Measurements from ENCODE around the gene PSMD8. TPM values are rescaled to one million over a fixed set of nuclear protein-coding genes. Genes with fewer than 3 reads are reported as not detected.
"Not testable (repeated sequence)": the region's sequence is repeated elsewhere in the genome, so short reads cannot be mapped to it uniquely, and the experiment has no call there.

The PSMD8 gene
- total and polyA plus RNA-seq, 2 donors (not counting 3 experiments of a cell fraction or from before 2014, with no cell fraction given) = 203 to 543 TPM

DNA sequence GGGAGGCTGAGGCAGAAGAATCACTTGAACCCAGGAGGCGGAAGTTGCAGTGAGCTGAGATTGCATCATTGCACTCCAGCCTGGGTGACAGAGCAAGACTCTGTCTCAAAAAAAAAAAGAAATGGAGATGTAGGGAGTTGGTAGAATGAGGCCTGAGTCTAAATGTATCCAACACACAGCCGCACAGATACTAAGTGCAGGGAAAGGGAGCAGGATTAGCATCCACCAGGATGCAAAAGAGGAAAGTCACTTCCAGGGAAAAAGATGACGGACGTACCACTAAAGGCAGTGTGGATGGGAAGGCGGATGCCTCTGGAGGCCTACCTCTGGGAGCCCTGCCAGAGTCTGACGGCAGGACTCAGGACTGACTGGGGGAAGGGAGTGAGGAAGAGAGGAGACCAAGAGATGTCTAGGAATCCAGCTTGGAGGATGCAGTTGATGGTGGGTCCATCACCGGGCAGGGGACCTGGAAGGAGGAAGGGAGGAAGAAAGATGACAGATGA is 35.3 kb downstream of the PSMD8 start:
- DNase-seq (ENCODE audit: low read depth, low spot score) (no peak), FAIRE-seq (no peak)
- Histone ChIP-seq H3K9me3 (replicated peaks; ENCODE audit: control insufficient read depth, insufficient read depth, low read length) (no peaks in the 10 kb centered on the region), H3K4me3 (replicated peaks in 1 of 3; ENCODE audit: insufficient read depth in 1 of 3, low read depth in 1 of 3, low read length in 3 of 3) (no peak overlapping the region), H3K36me3 (ENCODE audit: control insufficient read depth in 2 of 2, extremely low read depth in 1 of 2, insufficient read depth in 2 of 2, low read length in 2 of 2) (no peaks in the 10 kb centered on the region), H3K4me2 (ENCODE audit: insufficient read depth, low read length) (no peak overlapping the region), H2AFZ (ENCODE audit: low read depth, low read length) (no peak overlapping the region), H3K9me1 (replicated peaks; ENCODE audit: control insufficient read depth, extremely low read depth, insufficient read depth, low read length) (no peaks in the 10 kb centered on the region), H3K27me3 (ENCODE audit: control insufficient read depth in 2 of 2, insufficient read depth in 2 of 2, low read length in 2 of 2) (no peaks in the 10 kb centered on the region), H3K9ac (replicated peaks; ENCODE audit: extremely low read depth, insufficient read depth, low read length) (no peak overlapping the region), H3K79me2 (ENCODE audit: control insufficient read depth, insufficient read depth, low read length) (no peaks in the 10 kb centered on the region), H3K4me1 (ENCODE audit: control insufficient read depth, extremely low read depth, insufficient read depth, low read length) (no peaks in the 10 kb centered on the region), H4K20me1 (replicated peaks; ENCODE audit: control insufficient read depth, extremely low read depth, insufficient read depth, low read length) (no peaks in the 10 kb centered on the region), H3K27ac (ENCODE audit: insufficient read depth, low read depth, low read length) (no peak overlapping the region)
- TF ChIP-seq FOS (IDR thresholded peaks at IDR 0.05; ENCODE audit: borderline replicate concordance, insufficient read depth, low read length) = no peak
- TF ChIP-seq POLR2A (IDR thresholded peaks at IDR 0.05; ENCODE audit: low read depth, low read length) = no peak
- no peak for TF ChIP-seq MYC (IDR thresholded peaks at IDR 0.05; ENCODE audit: low read depth, low read length)
- no peak for TF ChIP-seq CTCF (IDR thresholded peaks at IDR 0.05; ENCODE audit: extremely low read depth in 1 of 2, insufficient read depth in 1 of 2, low read depth in 1 of 2, low read length in 2 of 2)
- no peak for TF ChIP-seq GATA2 (IDR thresholded peaks at IDR 0.05; ENCODE audit: insufficient read depth, insufficient read length, low read depth, low read length)
- TF ChIP-seq POLR2AphosphoS5 (IDR thresholded peaks at IDR 0.05; ENCODE audit: insufficient read depth, low read depth, low read length) = no peak
- TF ChIP-seq, protein P1, sequence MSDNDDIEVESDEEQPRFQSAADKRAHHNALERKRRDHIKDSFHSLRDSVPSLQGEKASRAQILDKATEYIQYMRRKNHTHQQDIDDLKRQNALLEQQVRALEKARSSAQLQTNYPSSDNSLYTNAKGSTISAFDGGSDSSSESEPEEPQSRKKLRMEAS (IDR thresholded peaks at IDR 0.05; ENCODE audit: insufficient read depth, insufficient read length) = no peak
- no peak for TF ChIP-seq JUN (IDR thresholded peaks at IDR 0.05; ENCODE audit: borderline replicate concordance, insufficient read depth, insufficient read length, low read depth)
- TF ChIP-seq EZH2 (IDR thresholded peaks at IDR 0.05; ENCODE audit: borderline replicate concordance, low read depth, low read length, severe bottlenecking) = no peak
- ChIA-PET POLR2A (no interaction called here), CTCF (interaction anchor here (3.1 kb wide), 1 partner anchor 225 kb away, joined by 8 read pairs; no protein-coding TSS in a partner anchor)
- intact Hi-C loops (cut with micrococcal nuclease) (loop anchor here (10.0 kb wide), 1 partner anchor 295 kb away; no protein-coding TSS in a partner anchor), dilution Hi-C loops (cut with MboI; ENCODE audit: extremely low pct_ligation_motif_present, low sequenced_read_pairs) (no loop called here)
- BruUV-seq (replicated peaks) = no TSS peak

DNA sequence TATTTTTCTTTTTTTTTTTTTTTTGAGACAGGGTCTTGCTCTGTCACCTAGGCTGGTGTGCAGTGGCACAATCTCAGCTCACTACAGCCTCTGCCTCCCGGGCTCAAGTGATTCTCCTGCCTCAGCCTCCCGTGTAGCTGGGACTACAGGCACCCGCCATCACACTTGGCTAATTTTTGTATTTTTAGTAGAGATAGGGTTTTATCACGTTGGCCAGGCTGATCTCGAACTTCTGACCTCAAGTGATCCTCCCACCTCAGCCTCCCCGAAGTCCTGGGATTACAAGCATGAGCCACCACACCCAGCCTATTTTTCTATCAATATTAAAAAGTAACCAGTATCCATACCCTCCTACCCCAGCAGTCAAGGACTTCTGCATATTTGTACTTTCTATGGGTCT is 36.0 kb downstream of the PSMD8 start:
- POLR2A ChIA-PET; H3K9me3 ChIP-seq (replicated peaks; ENCODE audit: control insufficient read depth, insufficient read depth, low read length); H3K4me2 ChIP-seq (ENCODE audit: insufficient read depth, low read length); H3K27ac ChIP-seq (ENCODE audit: insufficient read depth, low read depth, low read length); H4K20me1 ChIP-seq (replicated peaks; ENCODE audit: control insufficient read depth, extremely low read depth, insufficient read depth, low read length); H3K4me1 ChIP-seq (ENCODE audit: control insufficient read depth, extremely low read depth, insufficient read depth, low read length); H3K36me3 ChIP-seq (ENCODE audit: control insufficient read depth in 2 of 2, extremely low read depth in 1 of 2, insufficient read depth in 2 of 2, low read length in 2 of 2); FAIRE-seq; H2AFZ ChIP-seq (ENCODE audit: low read depth, low read length); H3K9me1 ChIP-seq (replicated peaks; ENCODE audit: control insufficient read depth, extremely low read depth, insufficient read depth, low read length); dilution Hi-C loops (cut with MboI; ENCODE audit: extremely low pct_ligation_motif_present, low sequenced_read_pairs); DNase-seq (ENCODE audit: low read depth, low spot score); H3K4me3 ChIP-seq (replicated peaks in 1 of 3; ENCODE audit: insufficient read depth in 1 of 3, low read depth in 1 of 3, low read length in 3 of 3); H3K27me3 ChIP-seq (ENCODE audit: control insufficient read depth in 2 of 2, insufficient read depth in 2 of 2, low read length in 2 of 2); H3K9ac ChIP-seq (replicated peaks; ENCODE audit: extremely low read depth, insufficient read depth, low read length); BruUV-seq (replicated peaks); H3K79me2 ChIP-seq (ENCODE audit: control insufficient read depth, insufficient read depth, low read length); intact Hi-C loops (cut with micrococcal nuclease): not testable (repeated sequence)
- CTCF ChIA-PET = interaction anchor here (0.7 to 3.1 kb wide), 2 partner anchors 224 to 1354 kb away, joined by 4 to 8 read pairs; no protein-coding TSS in a partner anchor
